Measurements from ENCODE around the gene XPO6.

XPO6 gene

GRCh38 chr16:28100810-28101532 is 110.8 kb downstream of the XPO6 start:
- Histone ChIP-seq H3K4me1 (ENCODE audit: control insufficient read depth, insufficient read depth, low read length) (no peaks in the 10 kb centered on the region), H3K9ac (ENCODE audit: low read length) (no peak overlapping the region), H3K4me3 (ENCODE audit: low read length) (no peak overlapping the region), H3K27me3 (ENCODE audit: control insufficient read depth, insufficient read depth, low read length) (no peaks in the 10 kb centered on the region), H3K9me3 (ENCODE audit: control insufficient read depth, low read length) (no peaks in the 10 kb centered on the region), H3K36me3 (ENCODE audit: control insufficient read depth, insufficient read depth, low read length) (peaks cover 27% of the 10 kb centered on the region)

- H3K36me3 ChIP-seq (ENCODE audit: control insufficient read depth, insufficient read depth, low read length): peaks cover 24% of the 10 kb centered on the region
- no peaks in the 10 kb centered on the region for H3K9me3 ChIP-seq (ENCODE audit: control insufficient read depth, low read length)
Measured at GRCh38 chr16:28098959-28099945, 112.5 kb downstream of the XPO6 start.

GRCh38 chr16:28098171-28098958 is 113.4 kb downstream of the XPO6 start:
- no peaks in the 10 kb centered on the region for H3K4me1 ChIP-seq (ENCODE audit: control insufficient read depth, insufficient read depth, low read length)
- no peak overlapping the region for H3K9ac ChIP-seq (ENCODE audit: low read length)
- H3K36me3 ChIP-seq (ENCODE audit: control insufficient read depth, insufficient read depth, low read length): peaks cover 16% of the 10 kb centered on the region

More at GRCh38 chr16:28098959-28099945, 112.5 kb downstream of the XPO6 start:
- Histone ChIP-seq H3K9ac (ENCODE audit: low read length) (no peak overlapping the region), H3K4me1 (ENCODE audit: control insufficient read depth, insufficient read depth, low read length) (no peaks in the 10 kb centered on the region), H3K4me3 (ENCODE audit: low read length) (no peak overlapping the region), H3K27me3 (ENCODE audit: control insufficient read depth, insufficient read depth, low read length) (no peaks in the 10 kb centered on the region)

GRCh38 chr16:28096983-28097899 is 114.5 kb downstream of the XPO6 start:
- H3K9me3 ChIP-seq (ENCODE audit: control insufficient read depth, low read length): no peaks in the 10 kb centered on the region
- H3K4me1 ChIP-seq (ENCODE audit: control insufficient read depth, insufficient read depth, low read length): no peaks in the 10 kb centered on the region
- no peak overlapping the region for H3K9ac ChIP-seq (ENCODE audit: low read length)
- H3K36me3 ChIP-seq (ENCODE audit: control insufficient read depth, insufficient read depth, low read length): peaks cover 12% of the 10 kb centered on the region
- H3K27me3 ChIP-seq (ENCODE audit: control insufficient read depth, insufficient read depth, low read length): no peaks in the 10 kb centered on the region
- no peak overlapping the region for H3K4me3 ChIP-seq (ENCODE audit: low read length)

More at GRCh38 chr16:28098171-28098958, 113.4 kb downstream of the XPO6 start:
- Histone ChIP-seq H3K27me3 (ENCODE audit: control insufficient read depth, insufficient read depth, low read length) (no peaks in the 10 kb centered on the region), H3K4me3 (ENCODE audit: low read length) (no peak overlapping the region), H3K9me3 (ENCODE audit: control insufficient read depth, low read length) (no peaks in the 10 kb centered on the region)

GRCh38 chr16:28093385-28093725 is 118.4 kb downstream of the XPO6 start:
- H3K36me3 ChIP-seq (ENCODE audit: control insufficient read depth, insufficient read depth, low read length): no peaks in the 10 kb centered on the region
- H3K9me3 ChIP-seq (ENCODE audit: control insufficient read depth, low read length): no peaks in the 10 kb centered on the region
- no peaks in the 10 kb centered on the region for H3K27me3 ChIP-seq (ENCODE audit: control insufficient read depth, insufficient read depth, low read length)
- H3K4me3 ChIP-seq (ENCODE audit: low read length): no peak overlapping the region
- H3K4me1 ChIP-seq (ENCODE audit: control insufficient read depth, insufficient read depth, low read length): no peaks in the 10 kb centered on the region
- H3K9ac ChIP-seq (ENCODE audit: low read length): no peak overlapping the region

- no peaks in the 10 kb centered on the region for H3K9me3 ChIP-seq (ENCODE audit: control insufficient read depth, low read length)
- no peaks in the 10 kb centered on the region for H3K4me1 ChIP-seq (ENCODE audit: control insufficient read depth, insufficient read depth, low read length)
- H3K9ac ChIP-seq (ENCODE audit: low read length): no peak overlapping the region
- no peak overlapping the region for H3K4me3 ChIP-seq (ENCODE audit: low read length)
- no peaks in the 10 kb centered on the region for H3K27me3 ChIP-seq (ENCODE audit: control insufficient read depth, insufficient read depth, low read length)
- no peaks in the 10 kb centered on the region for H3K36me3 ChIP-seq (ENCODE audit: control insufficient read depth, insufficient read depth, low read length)
Measured at GRCh38 chr16:28092721-28093384, 118.9 kb downstream of the XPO6 start.

GRCh38 chr16:28091656-28092055 is 120.1 kb downstream of the XPO6 start:
- no peaks in the 10 kb centered on the region for H3K36me3 ChIP-seq (ENCODE audit: control insufficient read depth, insufficient read depth, low read length)
- H3K9ac ChIP-seq (ENCODE audit: low read length): no peak overlapping the region
- no peaks in the 10 kb centered on the region for H3K9me3 ChIP-seq (ENCODE audit: control insufficient read depth, low read length)
- H3K4me1 ChIP-seq (ENCODE audit: control insufficient read depth, insufficient read depth, low read length): no peaks in the 10 kb centered on the region
- H3K4me3 ChIP-seq (ENCODE audit: low read length): no peak overlapping the region
- no peaks in the 10 kb centered on the region for H3K27me3 ChIP-seq (ENCODE audit: control insufficient read depth, insufficient read depth, low read length)

- Histone ChIP-seq H3K9ac (ENCODE audit: low read length) (no peak overlapping the region), H3K4me3 (ENCODE audit: low read length) (no peak overlapping the region), H3K4me1 (ENCODE audit: control insufficient read depth, insufficient read depth, low read length) (no peaks in the 10 kb centered on the region), H3K9me3 (ENCODE audit: control insufficient read depth, low read length) (no peaks in the 10 kb centered on the region), H3K36me3 (ENCODE audit: control insufficient read depth, insufficient read depth, low read length) (no peaks in the 10 kb centered on the region), H3K27me3 (ENCODE audit: control insufficient read depth, insufficient read depth, low read length) (peaks cover 3% of the 10 kb centered on the region)
Measured at GRCh38 chr16:28090646-28091377, 121.0 kb downstream of the XPO6 start.

GRCh38 chr16:28089992-28090365 is 121.8 kb downstream of the XPO6 start:
- Histone ChIP-seq H3K4me3 (ENCODE audit: low read length) (no peak overlapping the region), H3K9ac (ENCODE audit: low read length) (no peak overlapping the region), H3K4me1 (ENCODE audit: control insufficient read depth, insufficient read depth, low read length) (no peaks in the 10 kb centered on the region), H3K9me3 (ENCODE audit: control insufficient read depth, low read length) (no peaks in the 10 kb centered on the region), H3K36me3 (ENCODE audit: control insufficient read depth, insufficient read depth, low read length) (no peaks in the 10 kb centered on the region), H3K27me3 (ENCODE audit: control insufficient read depth, insufficient read depth, low read length) (peaks cover 3% of the 10 kb centered on the region)

GRCh38 chr16:28089205-28089991 is 122.4 kb downstream of the XPO6 start:
- Histone ChIP-seq H3K36me3 (ENCODE audit: control insufficient read depth, insufficient read depth, low read length) (no peaks in the 10 kb centered on the region), H3K4me3 (ENCODE audit: low read length) (no peak overlapping the region), H3K4me1 (ENCODE audit: control insufficient read depth, insufficient read depth, low read length) (no peaks in the 10 kb centered on the region), H3K9ac (ENCODE audit: low read length) (no peak overlapping the region), H3K27me3 (ENCODE audit: control insufficient read depth, insufficient read depth, low read length) (peaks cover 3% of the 10 kb centered on the region), H3K9me3 (ENCODE audit: control insufficient read depth, low read length) (no peaks in the 10 kb centered on the region)
